ENCODE data around the gene CABP1.
A peak's percentile ranks its signal among the peaks of the same experiment; 100 is the strongest.

Gene CABP1

DNA sequence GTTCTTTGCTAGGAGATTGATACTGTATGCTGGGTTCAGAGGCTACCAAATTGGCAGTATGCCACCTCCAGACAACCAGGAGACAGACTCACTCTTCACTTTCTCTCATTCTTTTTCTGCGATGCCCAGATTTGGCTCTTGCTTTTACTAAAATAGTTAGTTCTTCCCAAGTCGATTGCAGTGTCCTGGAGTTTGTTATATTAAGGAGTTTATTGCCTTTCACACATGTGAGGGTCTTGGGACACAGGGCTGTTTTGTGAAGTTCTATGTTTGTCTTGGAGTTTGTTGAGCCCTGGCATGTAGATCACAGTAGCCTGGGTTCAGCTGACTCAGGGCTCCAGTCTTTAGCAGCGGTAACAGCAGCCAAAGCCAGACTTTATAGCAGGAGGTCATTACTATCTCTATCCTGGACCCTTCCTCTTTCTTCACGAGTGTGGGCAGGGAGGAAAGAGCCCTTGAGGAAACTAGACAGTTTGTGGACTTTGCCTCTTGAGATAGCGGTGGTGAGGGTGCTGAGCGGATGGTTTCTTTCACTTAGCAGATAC, 48.2 kb downstream of the CABP1 start:
- Histone ChIP-seq H3K27ac (ENCODE audit: poor library complexity, severe bottlenecking) (no peak overlapping the region), H3K36me3 (ENCODE audit: low read depth) (peaks cover 11% of the 10 kb centered on the region), H3K4me1 (ENCODE audit: insufficient read depth, poor library complexity, severe bottlenecking) (peaks cover 12% of the 10 kb centered on the region), H3K9me3 (ENCODE audit: severe bottlenecking) (no peaks in the 10 kb centered on the region), H3K27me3 (ENCODE audit: insufficient read depth, poor library complexity, severe bottlenecking) (no peaks in the 10 kb centered on the region), H3K4me3 (ENCODE audit: severe bottlenecking) (peak overlapping the region; percentile 94)
- TF ChIP-seq, protein P1, sequence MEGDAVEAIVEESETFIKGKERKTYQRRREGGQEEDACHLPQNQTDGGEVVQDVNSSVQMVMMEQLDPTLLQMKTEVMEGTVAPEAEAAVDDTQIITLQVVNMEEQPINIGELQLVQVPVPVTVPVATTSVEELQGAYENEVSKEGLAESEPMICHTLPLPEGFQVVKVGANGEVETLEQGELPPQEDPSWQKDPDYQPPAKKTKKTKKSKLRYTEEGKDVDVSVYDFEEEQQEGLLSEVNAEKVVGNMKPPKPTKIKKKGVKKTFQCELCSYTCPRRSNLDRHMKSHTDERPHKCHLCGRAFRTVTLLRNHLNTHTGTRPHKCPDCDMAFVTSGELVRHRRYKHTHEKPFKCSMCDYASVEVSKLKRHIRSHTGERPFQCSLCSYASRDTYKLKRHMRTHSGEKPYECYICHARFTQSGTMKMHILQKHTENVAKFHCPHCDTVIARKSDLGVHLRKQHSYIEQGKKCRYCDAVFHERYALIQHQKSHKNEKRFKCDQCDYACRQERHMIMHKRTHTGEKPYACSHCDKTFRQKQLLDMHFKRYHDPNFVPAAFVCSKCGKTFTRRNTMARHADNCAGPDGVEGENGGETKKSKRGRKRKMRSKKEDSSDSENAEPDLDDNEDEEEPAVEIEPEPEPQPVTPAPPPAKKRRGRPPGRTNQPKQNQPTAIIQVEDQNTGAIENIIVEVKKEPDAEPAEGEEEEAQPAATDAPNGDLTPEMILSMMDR (IDR thresholded peaks at IDR 0.05; ENCODE audit: poor library complexity, severe bottlenecking), result no peak
- ATAC-seq (ENCODE audit: low read depth) (no peak), DNase-seq (ENCODE audit: low spot score) (no peak)

DNA sequence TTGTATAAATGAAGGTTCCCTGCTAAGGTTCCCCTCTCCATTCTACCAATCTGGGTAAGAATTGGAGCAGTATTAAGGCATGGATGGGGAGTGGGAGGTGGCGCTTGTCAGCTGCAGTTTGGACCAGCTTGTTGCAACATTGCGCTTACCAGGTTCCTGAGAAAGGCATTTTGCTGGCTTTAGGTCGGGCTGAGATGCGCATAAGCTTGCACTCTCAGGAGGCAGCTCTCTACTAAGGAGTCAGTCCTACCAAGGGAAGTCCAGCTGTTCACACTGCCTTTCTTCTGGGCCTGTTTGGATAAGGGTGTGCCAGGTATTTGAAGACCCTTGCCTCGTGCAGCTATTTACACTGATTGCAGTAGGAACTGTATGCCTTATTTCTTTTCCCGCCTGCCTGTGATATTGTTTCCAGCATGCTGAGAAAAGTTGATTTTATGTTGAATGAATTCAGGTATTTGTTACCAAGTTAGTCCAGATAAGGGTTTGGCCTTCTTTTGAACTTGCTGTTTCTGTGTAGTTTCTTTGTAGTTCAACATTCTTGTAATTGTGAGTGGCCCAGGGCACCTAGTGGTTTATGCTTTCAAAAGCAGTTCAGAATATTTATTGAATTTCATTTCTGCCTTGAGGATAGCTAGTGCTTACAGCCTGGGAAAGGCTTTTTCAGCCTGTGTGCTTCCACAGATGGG, 49.1 kb downstream of the CABP1 start:
- TF ChIP-seq, protein P1 (IDR thresholded peaks at IDR 0.05; ENCODE audit: poor library complexity, severe bottlenecking), result no peak
- no peak overlapping the region for H3K27ac ChIP-seq (ENCODE audit: poor library complexity, severe bottlenecking)
- no peak for ATAC-seq (ENCODE audit: low read depth)

DNA sequence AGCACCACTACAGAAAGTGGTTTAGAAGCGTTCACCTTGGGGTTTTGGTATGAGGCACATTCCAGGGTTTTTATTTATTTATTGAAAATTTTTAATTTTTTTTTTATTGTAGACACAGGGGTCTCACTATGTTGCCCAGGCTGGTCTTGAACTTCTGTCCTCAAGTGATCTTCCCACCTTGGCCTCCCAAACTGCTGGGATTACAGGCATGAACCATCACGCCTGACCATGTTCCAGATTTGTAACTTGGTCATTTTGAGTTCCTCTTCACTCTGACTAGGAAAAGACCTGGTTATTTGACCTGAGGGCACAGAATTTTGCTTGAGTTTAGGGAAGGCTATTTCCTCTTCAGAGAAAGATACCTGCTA, 49.6 kb downstream of the CABP1 start:
- H3K9me3 ChIP-seq (ENCODE audit: severe bottlenecking), result no peaks in the 10 kb centered on the region
- TF ChIP-seq, protein P1 (IDR thresholded peaks at IDR 0.05; ENCODE audit: poor library complexity, severe bottlenecking), result no peak
- no peaks in the 10 kb centered on the region for H3K27me3 ChIP-seq (ENCODE audit: insufficient read depth, poor library complexity, severe bottlenecking)
- no peak for ATAC-seq (ENCODE audit: low read depth)
- peaks cover 8% of the 10 kb centered on the region for H3K4me1 ChIP-seq (ENCODE audit: insufficient read depth, poor library complexity, severe bottlenecking)
- no peak overlapping the region for H3K27ac ChIP-seq (ENCODE audit: poor library complexity, severe bottlenecking)
- H3K36me3 ChIP-seq (ENCODE audit: low read depth), result peaks cover 26% of the 10 kb centered on the region
- DNase-seq (ENCODE audit: low spot score), result no peak
- no peak overlapping the region for H3K4me3 ChIP-seq (ENCODE audit: severe bottlenecking)

More for the DNA sequence above, 49.1 kb downstream of the CABP1 start:
- H3K4me1 ChIP-seq (ENCODE audit: insufficient read depth, poor library complexity, severe bottlenecking), result peaks cover 12% of the 10 kb centered on the region
- H3K27me3 ChIP-seq (ENCODE audit: insufficient read depth, poor library complexity, severe bottlenecking), result no peaks in the 10 kb centered on the region
- H3K9me3 ChIP-seq (ENCODE audit: severe bottlenecking), result no peaks in the 10 kb centered on the region
- peak overlapping the region; percentile 94 for H3K4me3 ChIP-seq (ENCODE audit: severe bottlenecking)
- H3K36me3 ChIP-seq (ENCODE audit: low read depth), result peaks cover 21% of the 10 kb centered on the region
- no peak for DNase-seq (ENCODE audit: low spot score)

DNA sequence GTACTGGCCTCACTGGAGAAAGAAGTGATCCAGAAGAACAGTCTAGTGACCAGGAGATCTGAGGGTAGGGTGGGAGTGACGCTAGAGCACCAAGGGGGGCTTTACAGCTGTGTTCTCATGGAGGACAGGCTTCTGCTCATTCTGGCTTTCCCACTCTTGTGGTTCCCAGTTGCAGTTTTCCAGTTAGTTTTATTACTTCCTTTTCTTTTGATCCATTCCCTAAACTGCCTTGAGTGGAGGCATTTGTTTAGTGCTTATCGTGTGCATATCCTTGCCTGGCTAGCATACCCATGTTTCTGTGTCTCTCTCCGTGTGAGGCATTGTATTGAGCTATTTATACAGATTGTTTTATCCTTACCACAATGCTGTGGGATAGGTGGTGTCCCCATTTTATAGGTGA, 50.6 kb downstream of the CABP1 start:
- ATAC-seq (ENCODE audit: low read depth), result no peak
- H3K27me3 ChIP-seq (ENCODE audit: insufficient read depth, poor library complexity, severe bottlenecking), result no peaks in the 10 kb centered on the region
- H3K4me3 ChIP-seq (ENCODE audit: severe bottlenecking), result no peak overlapping the region
- peaks cover 35% of the 10 kb centered on the region for H3K36me3 ChIP-seq (ENCODE audit: low read depth)
- H3K4me1 ChIP-seq (ENCODE audit: insufficient read depth, poor library complexity, severe bottlenecking), result peaks cover 8% of the 10 kb centered on the region
- no peak for DNase-seq (ENCODE audit: low spot score)
- no peaks in the 10 kb centered on the region for H3K9me3 ChIP-seq (ENCODE audit: severe bottlenecking)
- TF ChIP-seq, protein P1 (IDR thresholded peaks at IDR 0.05; ENCODE audit: poor library complexity, severe bottlenecking), result no peak
- H3K27ac ChIP-seq (ENCODE audit: poor library complexity, severe bottlenecking), result no peak overlapping the region

DNA sequence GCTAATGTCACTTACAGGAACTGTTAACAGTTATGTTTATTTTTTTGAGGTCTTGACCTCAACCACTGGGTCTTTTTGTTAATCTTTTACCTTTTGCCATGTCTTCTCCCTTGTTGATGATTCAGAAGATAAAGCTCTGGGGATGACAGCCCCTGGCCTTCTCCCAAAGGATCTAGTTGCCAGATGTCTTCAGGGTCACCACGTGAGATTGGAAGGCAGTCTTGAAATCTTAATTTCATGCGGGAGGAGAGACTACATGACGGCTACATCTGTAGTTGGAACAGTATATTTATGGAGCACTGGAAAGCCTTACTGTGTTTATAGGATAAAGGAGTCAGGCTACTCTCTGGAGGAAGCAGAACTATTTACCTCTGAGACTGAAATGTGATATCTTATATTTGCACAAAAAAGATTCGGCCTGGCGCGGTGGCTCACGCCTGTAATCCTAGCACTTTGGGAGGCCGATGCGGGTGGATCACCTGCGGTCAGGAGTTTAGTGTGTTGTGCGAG, 52.2 kb downstream of the CABP1 start:
- peaks cover 8% of the 10 kb centered on the region for H3K4me1 ChIP-seq (ENCODE audit: insufficient read depth, poor library complexity, severe bottlenecking)
- no peak for ATAC-seq (ENCODE audit: low read depth)
- H3K27ac ChIP-seq (ENCODE audit: poor library complexity, severe bottlenecking), result no peak overlapping the region
- TF ChIP-seq, protein P1 (IDR thresholded peaks at IDR 0.05; ENCODE audit: poor library complexity, severe bottlenecking), result no peak
- peaks cover 51% of the 10 kb centered on the region for H3K36me3 ChIP-seq (ENCODE audit: low read depth)
- no peak for DNase-seq (ENCODE audit: low spot score)
- no peaks in the 10 kb centered on the region for H3K27me3 ChIP-seq (ENCODE audit: insufficient read depth, poor library complexity, severe bottlenecking)
- H3K4me3 ChIP-seq (ENCODE audit: severe bottlenecking), result no peak overlapping the region
- no peaks in the 10 kb centered on the region for H3K9me3 ChIP-seq (ENCODE audit: severe bottlenecking)
